ENCODE data around the gene TMEM26. TPM values are rescaled to one million over a fixed set of nuclear protein-coding genes. Genes with fewer than 3 reads are reported as not detected.

The TMEM26 gene
- total RNA-seq (2022) (not detected in 2 replicates), Bru-seq, nascent RNA (not detected), BruChase-seq, experiment 1, labeled RNA remaining after a 2-hour chase (percentile 5 among the genes with signal in this experiment), BruChase-seq, experiment 2, labeled RNA remaining after a 6-hour chase (not detected)
- long read RNA-seq, result 0 reads

DNA sequence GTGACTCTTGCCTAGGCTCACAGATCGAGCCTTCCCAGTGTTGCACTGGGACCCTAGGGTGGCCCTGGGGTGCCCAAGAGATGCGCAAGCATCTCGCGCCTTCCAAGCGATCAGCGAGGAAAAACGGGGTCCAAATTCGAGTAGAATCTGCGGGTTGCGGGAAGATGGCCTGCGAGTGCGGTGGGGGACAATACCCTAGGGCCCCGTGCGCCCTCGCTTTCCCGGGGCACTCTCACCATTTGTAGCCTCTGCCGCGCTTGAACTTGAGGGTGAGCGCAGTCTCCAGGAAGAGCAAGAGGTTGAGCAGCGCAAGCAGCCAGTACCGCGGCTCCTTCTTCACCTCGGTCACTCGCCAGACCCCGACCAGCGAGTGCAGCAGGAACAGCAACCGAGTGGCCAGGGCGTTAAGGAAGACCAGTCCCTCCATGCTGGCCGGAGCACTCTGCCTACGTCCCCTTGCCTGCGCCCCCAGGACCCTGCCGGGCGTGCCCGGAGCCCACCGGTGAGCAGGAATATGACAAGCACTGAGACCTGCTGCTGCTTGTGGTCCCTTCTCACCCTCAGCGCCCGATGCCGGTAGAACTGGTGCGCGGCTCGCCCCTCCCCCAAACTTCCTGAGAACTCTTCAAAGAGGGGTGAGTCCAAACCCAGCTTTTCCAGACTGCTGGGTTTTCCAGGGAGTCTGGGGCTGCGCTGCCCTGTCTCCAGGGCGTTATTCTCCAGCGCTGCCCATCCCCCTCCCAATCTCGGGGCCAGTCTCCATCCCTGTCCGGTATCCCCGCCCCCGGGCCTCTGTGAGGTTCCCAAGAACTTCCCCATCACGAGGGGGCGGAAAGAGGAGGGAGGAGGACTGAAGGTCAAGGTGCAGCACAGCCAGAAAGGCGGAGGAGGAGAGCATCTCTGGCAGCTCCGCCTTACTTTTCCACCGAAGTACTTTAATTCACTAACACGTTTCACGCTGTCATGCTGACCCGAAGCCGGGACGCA is at the start of gene TMEM26:
Gene TMEM26, minus strand, starts transcription at position 727 of the 987 bp plus-strand sequence. Its CDS starts 300 bp downstream, at position 427.
- Histone ChIP-seq H3K36me3 (ENCODE audit: control insufficient read depth, insufficient read depth, low read length) (no peaks in the 10 kb centered on the region), H3K4me3 (ENCODE audit: low read depth, low read length) (no peak within 1 kb of the TSS), H3K9me3 (no peaks in the 10 kb centered on the region), H3K27me3 (replicated peaks; ENCODE audit: control insufficient read depth, insufficient read depth, low read length) (no peaks in the 10 kb centered on the region), H3K4me1 (peaks cover 9% of the 10 kb centered on the region; the same call in 1 of the 2 replicates)
- no peak for TF ChIP-seq CTCF (IDR thresholded peaks at IDR 0.05; ENCODE audit: insufficient read depth in 1 of 2, low read depth in 1 of 2, low read length in 1 of 2, severe bottlenecking in 1 of 2, unreplicated experiment in 1 of 2)
- H3K4me1 Mint-ChIP-seq (ENCODE audit: low read depth, unreplicated experiment), result peaks cover 9% of the 10 kb centered on the region
- no peaks in the 10 kb centered on the region for H3K36me3 Mint-ChIP-seq (ENCODE audit: insufficient read depth, unreplicated experiment)
- H3K27ac Mint-ChIP-seq (ENCODE audit: unreplicated experiment), result no peak within 1 kb of the TSS
- no peak for DNase-seq
- no peak within 1 kb of the TSS for H3K4me3 Mint-ChIP-seq (ENCODE audit: unreplicated experiment)
- H3K27me3 Mint-ChIP-seq (ENCODE audit: insufficient read depth, unreplicated experiment), result peaks cover 9% of the 10 kb centered on the region
- POLR2A ChIA-PET, result no interaction called here
- CTCF ChIA-PET, result no interaction called here
- no TSS peak for BruUV-seq (replicated peaks)
- intact Hi-C loops (cut with micrococcal nuclease; ENCODE audit: unreplicated experiment), result no loop called here
- no peaks in the 10 kb centered on the region for H3K9me3 Mint-ChIP-seq (ENCODE audit: unreplicated experiment)

GRCh38 chr10:61500460-61500859 is 47.3 kb upstream of the TMEM26 start:
- Histone ChIP-seq H3K9me3 (no peaks in the 10 kb centered on the region), H3K36me3 (ENCODE audit: control insufficient read depth, insufficient read depth, low read length) (no peaks in the 10 kb centered on the region), H3K27me3 (replicated peaks; ENCODE audit: control insufficient read depth, insufficient read depth, low read length) (no peaks in the 10 kb centered on the region), H3K4me1 (no peaks in the 10 kb centered on the region), H3K4me3 (ENCODE audit: low read depth, low read length) (no peak overlapping the region)
- intact Hi-C loops (cut with micrococcal nuclease; ENCODE audit: unreplicated experiment), result no loop called here
- ChIA-PET CTCF (no interaction called here), POLR2A (no interaction called here)
- Mint-ChIP-seq H3K36me3 (ENCODE audit: insufficient read depth, unreplicated experiment) (no peaks in the 10 kb centered on the region), H3K4me1 (ENCODE audit: low read depth, unreplicated experiment) (no peaks in the 10 kb centered on the region), H3K9me3 (ENCODE audit: unreplicated experiment) (no peaks in the 10 kb centered on the region), H3K27ac (ENCODE audit: unreplicated experiment) (no peak overlapping the region), H3K27me3 (ENCODE audit: insufficient read depth, unreplicated experiment) (peaks cover 17% of the 10 kb centered on the region), H3K4me3 (ENCODE audit: unreplicated experiment) (no peak overlapping the region)
- no peak for DNase-seq
- BruUV-seq (replicated peaks), result no TSS peak
- TF ChIP-seq CTCF (IDR thresholded peaks at IDR 0.05; ENCODE audit: insufficient read depth in 1 of 2, low read depth in 1 of 2, low read length in 1 of 2, severe bottlenecking in 1 of 2, unreplicated experiment in 1 of 2), result no peak

GRCh38 chr10:61492364-61492995 is 39.3 kb upstream of the TMEM26 start:
- no peak for TF ChIP-seq CTCF (IDR thresholded peaks at IDR 0.05; ENCODE audit: insufficient read depth in 1 of 2, low read depth in 1 of 2, low read length in 1 of 2, severe bottlenecking in 1 of 2, unreplicated experiment in 1 of 2)
- DNase-seq, result no peak
- Mint-ChIP-seq H3K4me3 (ENCODE audit: unreplicated experiment) (no peak overlapping the region), H3K27ac (ENCODE audit: unreplicated experiment) (no peak overlapping the region), H3K9me3 (ENCODE audit: unreplicated experiment) (no peaks in the 10 kb centered on the region), H3K27me3 (ENCODE audit: insufficient read depth, unreplicated experiment) (peaks cover 30% of the 10 kb centered on the region), H3K4me1 (ENCODE audit: low read depth, unreplicated experiment) (no peaks in the 10 kb centered on the region), H3K36me3 (ENCODE audit: insufficient read depth, unreplicated experiment) (no peaks in the 10 kb centered on the region)
- intact Hi-C loops (cut with micrococcal nuclease; ENCODE audit: unreplicated experiment), result no loop called here
- Histone ChIP-seq H3K4me1 (no peaks in the 10 kb centered on the region), H3K36me3 (ENCODE audit: control insufficient read depth, insufficient read depth, low read length) (no peaks in the 10 kb centered on the region), H3K9me3 (no peaks in the 10 kb centered on the region), H3K4me3 (ENCODE audit: low read depth, low read length) (no peak overlapping the region), H3K27me3 (replicated peaks; ENCODE audit: control insufficient read depth, insufficient read depth, low read length) (0 out of 2 replicates have a peak, but pooled peaks cover 2% of the 10 kb centered on the region)
- ChIA-PET POLR2A (no interaction called here), CTCF (no interaction called here)
- no TSS peak for BruUV-seq (replicated peaks)
